HG02852 (cell line): ENCODE measurements around the gene SEC61A2.
"Not testable (repeated sequence)": the region's sequence is repeated elsewhere in the genome, so short reads cannot be mapped to it uniquely, and the experiment has no call there.

ENCODE experiments used
- ATAC-seq: cut with Tn5 transposase; IDR thresholded peaks from one replicate; pipeline ENCODE4 v1.9.1; 2021; ENCODE audit warnings: mild to moderate bottlenecking, moderate library complexity; ENCODE audit not compliant: unreplicated experiment

The SEC61A2 gene

DNA sequence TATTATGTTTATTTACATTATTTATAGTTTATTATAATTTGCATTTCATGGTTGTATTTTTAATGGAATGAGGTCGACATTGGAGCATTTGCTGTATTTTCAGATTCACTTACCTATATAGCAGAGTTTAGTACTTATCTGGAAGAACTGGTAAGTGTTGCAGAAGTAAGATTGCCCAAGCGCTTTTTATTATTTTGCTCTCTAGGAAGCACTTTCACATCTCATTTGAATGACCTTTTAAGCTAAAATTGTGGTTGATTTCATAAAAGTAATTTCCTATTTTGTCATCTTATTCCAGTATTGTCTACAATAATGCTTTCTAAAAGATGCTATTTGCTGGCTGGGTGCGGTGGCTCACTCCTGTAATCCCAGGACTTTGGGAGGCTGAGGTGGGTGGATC, 28.6 kb downstream of the SEC61A2 start:
- ATAC-seq = no peak

DNA sequence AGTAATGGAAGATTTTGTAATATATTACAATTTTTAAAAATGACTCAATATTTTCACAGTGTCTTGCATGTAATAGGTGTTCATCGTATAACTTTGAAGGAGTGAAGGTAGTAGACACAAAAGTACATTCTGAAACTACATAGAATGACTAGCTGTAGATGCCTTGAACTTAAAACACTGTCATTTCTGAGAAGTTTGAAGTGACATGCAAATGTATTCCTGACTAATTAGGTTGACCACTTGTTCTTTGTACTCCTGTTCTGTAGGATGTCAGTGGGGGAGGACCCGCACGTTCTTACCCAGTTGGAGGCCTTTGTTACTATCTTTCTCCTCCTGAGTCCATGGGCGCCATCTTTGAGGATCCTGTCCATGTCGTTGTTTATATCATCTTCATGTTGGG, 31.2 kb downstream of the SEC61A2 start:
- no peak for ATAC-seq

DNA sequence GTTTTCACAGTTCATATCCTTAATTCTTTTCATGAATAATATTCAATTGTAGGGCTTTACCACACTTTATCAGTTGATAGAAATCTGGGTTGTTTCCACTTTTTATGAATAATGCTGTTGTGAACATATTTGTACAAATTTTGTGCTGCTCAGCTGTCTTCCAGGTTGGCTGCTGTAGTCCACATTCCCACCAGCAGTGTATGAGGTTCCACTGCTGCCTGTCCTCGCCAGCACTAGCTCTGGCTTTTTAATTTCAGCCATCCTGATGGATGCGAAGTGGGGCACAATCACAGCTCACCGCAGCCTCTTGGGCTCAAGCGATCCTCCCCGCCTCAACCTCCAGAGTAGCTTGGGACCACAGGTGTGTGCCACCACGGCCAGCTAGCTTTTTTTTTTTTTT, 33.5 kb downstream of the SEC61A2 start:
- ATAC-seq = no peak

DNA sequence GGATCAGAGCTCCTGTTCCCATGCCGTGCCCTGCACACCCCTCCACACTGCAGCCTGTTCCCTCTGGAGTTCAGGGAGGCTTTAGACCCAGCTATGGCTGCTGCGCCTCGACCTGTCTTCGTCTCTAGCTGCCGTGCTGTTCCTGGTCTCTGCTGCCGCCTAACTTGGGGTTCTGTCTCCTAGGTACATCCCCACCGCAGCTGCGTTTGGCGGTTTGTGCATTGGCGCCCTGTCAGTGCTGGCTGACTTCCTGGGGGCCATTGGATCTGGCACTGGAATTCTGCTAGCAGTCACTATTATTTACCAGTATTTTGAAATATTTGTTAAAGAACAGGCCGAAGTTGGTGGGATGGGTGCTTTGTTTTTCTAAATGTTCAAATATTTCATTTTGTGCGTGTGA, 34.6 kb downstream of the SEC61A2 start:
- ATAC-seq = no peak

DNA sequence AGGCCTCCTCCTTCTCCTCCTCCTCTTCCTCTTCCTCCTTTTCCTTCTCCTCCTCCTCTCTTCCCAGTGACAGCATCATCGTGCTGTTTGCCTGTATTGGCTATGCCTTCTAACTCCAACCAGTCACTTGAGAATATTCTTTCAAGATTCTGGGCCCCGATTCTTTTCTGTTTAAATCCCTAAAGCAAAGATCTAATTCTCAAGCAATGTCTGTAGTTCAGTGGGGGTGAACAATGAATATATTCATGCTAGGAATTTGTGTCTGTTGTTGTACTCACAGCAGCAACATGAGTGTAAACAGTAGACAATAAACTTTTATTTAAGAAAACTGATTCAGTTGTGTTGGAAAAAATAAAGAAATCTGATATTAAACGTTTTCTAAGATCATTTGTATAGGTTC, 35.6 kb downstream of the SEC61A2 start:
- no peak for ATAC-seq

DNA sequence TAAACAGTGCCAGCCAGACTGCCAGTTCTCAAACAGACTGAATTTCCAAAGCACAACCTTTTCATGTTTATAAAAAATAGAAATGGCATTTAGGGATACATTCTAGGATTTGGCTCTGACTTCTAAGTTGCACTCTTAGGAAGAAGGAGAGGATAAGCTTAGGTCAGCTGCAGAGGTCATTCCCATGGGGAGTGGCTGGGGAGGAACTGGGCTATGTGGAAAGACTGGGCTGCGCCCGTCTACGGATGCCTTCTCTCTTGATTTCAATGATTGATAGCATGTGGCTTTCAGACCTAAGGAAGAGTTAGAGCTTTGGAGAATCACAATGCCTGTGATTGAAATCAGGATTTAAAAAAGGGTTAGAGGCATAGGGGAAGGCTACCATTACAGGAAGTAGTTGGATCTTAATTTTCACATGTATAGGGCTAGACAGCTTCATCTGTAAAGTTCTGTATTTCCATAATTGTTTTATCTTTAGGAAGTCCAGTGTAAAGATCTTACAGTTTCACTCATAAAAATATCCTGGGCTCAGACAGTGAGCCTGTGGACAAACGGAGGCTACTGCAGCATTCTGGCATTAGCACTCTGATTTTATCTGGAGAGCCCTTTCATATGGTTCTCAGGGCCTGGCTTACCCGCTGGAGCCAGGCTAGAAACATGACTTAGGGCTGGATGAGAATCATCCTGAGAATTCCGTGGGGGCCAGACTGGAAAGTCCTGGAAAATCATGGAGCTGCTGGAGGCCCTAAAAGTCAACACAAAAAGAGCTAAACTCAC, 36.7 kb downstream of the SEC61A2 start:
- ATAC-seq = no peak

DNA sequence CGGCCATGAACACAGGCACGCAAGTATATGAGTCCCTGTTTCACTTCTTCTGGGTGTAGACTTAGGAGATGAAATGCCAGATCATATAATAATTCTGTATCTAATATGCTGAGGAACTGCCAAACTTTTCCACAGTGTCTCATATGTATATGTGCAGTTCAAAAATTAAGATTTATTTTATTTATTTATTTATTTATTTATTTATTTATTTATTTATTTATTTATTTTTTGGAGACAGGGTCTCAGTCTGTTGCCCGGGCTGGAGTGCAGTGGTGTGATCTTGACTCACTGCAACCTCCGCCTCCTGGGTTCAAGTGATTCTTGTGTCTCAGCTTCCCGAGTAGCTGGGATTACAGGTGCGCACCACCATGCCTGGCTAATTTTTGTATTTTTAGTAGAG, 42.0 kb downstream of the SEC61A2 start:
- not testable (repeated sequence) for ATAC-seq

DNA sequence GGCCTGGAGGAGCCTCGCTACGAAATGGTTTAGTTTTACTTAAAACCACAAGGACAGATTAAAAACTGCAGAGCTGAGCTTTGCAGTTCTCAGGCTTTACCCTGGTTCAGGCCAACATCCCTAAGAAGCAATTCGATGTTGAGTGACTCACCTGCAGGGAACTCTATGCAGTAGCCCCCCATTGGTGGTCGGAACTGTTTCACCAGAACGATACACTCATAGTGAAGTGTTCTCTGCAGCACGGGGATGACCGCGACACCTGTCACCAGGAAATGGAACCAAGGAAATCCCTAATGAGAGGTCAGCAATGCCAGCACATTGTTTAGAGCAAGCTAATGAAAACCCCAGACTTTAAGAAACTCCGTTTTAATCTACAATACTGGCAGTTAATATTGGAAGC, 48.2 kb downstream of the SEC61A2 start:
- no peak for ATAC-seq

DNA sequence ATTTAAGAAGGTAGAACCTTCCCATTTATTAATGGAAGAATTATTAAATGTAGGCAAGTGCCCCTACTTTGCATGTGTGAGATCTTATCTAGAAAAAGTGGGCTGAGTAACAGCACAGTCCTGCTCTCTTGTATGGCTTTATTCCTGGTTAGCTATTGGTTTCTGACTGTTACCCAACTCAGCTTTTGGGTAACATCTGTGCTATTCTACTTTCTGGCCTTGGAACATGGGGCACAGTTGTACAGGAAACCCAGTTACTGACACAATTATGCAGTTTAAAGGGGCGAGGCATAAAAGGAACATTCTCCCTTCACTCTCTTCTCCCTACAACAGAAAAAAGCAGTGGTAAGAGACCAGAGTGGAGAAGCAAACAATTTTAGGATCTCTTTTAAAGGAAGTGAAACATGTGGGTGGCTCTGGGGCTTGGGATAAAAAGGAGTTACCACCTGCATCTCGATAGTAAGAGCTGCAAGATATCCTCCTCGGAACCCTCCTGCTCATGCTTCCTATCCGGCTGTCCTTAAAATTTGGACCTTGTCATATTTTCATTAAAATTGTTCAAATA, 50.2 kb downstream of the SEC61A2 start:
- ATAC-seq = no peak

DNA sequence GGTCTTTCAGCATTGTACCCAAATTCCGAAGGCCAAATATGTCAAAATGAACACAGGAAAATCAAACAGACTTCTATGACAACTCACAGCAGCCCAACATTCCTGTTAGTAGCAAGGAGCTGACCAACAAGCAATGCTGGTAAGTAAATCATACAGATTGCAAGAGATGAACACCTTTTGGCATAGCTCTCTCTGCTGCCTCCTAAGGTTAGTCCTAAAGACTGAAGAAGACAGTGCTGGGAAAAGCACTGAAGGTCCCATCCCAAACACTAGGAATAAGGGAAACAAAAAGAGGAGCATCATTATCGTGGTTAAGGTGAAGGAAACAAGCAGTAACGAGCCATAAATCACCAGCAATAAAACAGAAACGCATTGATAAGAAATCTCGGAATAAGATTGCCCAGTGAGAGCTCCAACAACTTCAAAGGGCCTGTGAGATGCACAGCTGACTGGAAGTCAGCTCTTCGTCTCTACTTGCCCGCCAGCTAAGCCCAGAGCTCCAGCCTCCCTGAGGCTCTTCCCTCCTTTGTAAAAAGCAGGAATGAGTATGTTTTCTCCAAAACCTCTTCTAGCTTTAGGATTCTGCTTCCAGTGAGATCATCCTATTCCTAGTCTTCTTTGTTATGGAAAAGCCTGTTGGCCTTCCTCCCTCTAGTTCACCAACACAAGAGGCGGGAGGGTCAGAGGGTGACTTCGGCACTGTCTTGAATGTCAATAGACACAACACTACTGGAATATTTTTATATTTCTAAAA, 50.9 kb downstream of the SEC61A2 start:
- ATAC-seq = no peak

DNA sequence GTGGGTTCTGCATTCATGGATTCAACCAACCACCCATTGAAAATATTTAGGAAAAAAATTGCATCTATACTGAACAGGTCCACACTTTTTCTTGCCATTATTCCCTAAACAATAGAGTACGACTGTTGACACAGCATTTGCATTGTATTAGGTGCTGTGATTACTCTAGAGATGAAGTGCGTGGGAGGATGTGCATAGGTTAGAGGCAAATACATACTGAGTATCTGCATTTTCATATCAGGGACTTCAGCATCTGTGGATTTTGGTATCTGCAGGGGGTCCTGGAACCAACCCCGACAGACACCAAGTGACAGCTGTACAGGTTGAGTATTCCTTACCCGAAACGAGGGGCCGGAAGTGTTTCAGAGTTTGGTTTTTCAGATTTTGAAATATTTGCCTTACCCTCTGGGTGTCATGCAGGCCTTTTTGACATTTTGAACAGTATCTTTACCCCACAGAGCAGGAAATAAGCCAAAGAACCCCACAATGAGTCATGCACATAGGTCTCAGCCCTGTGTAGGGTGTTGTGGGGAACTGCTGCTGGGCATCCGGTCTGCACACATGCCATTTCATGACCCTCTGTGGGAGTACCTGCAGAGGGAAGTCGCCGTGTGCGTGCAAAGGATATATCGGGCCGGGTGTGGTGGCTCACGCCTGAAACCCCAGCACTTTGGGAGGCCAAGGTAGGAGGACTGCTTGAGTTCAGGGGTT, 51.7 kb downstream of the SEC61A2 start:
- ATAC-seq = no peak

DNA sequence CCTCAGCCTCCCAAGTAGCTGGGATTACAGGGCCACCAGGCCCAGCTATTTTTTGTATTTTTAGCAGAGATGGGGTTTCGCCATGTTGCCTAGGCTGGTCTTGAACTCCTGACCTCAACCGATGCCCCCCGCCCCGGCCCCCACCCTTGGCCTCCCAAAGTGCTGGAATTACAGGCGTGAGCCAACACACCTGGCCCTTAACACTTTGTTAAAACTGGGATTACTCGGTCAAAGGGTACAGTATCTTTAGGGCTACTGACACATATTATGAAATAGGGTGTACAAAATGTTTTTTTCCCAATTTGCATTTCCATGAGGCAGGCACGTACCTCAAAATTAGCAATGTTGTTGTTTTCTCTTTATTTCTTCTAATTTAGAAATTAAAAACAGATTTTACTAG, 54.7 kb downstream of the SEC61A2 start:
- no peak for ATAC-seq

DNA sequence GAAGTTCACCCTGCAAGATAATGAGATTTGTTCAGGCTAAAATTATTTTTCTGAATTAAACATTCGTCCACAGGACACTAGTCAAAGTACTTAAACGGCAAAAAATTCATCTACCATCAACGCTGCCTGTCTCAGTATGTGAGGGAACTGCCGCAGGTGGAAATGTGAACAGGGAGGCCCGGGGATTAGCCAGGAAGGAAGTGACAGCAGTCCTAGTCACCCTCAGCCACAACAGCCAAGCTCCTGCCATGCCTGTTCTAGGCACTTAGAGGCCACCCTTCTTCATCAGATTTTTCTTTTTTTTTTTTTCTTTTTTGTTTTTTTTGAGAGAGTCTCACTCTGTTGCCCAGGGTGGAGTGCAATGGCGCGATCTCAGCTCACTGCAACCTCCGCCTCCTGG, 56.8 kb downstream of the SEC61A2 start:
- no peak for ATAC-seq

DNA sequence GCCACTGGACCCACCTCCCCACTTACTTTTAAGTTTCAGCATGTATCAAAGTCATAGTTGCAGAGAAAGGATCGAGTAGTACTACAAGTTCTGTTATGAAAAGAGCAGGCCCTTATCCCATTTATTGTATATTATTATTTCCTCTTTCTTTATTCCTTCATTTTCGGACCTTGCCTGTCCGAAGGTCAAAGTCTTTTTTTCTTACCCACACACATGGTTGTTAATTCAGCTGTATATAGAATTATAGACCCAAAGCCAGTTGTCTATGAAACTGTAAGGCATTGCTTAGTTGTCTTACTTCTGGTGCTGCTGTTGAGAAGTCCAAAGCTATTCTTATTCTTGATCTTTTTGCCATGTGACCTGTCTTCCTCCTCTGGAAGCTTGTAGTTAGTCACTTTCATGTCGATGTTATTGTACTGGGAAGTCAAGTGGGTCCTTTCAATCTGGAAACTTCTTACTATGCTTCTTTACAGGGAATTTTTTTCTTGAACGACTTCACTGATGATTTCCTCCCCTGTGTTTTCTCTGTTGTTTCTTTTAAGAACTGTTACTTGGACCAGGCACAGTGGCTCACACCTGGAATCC, 57.9 kb downstream of the SEC61A2 start:
- no peak for ATAC-seq

DNA sequence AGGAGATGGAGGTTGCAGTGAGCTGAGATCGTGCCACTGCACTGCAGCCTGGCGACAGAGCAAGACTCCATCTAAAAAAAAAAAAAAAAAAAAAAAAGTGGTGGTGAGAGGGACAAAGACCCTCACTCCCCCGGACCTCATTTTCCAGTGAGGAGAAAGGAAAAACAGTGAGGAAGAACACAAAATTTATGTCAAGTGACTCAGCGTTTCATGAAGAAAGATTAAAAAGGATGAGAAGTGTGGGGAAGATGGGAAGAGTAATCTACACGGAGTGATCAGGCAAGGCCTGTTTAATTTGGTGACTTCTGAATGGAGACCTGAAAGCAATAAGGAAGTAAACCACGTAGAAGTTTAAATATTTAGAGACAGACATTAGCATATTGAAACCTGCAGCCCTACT, 59.2 kb downstream of the SEC61A2 start:
- no peak for ATAC-seq

DNA sequence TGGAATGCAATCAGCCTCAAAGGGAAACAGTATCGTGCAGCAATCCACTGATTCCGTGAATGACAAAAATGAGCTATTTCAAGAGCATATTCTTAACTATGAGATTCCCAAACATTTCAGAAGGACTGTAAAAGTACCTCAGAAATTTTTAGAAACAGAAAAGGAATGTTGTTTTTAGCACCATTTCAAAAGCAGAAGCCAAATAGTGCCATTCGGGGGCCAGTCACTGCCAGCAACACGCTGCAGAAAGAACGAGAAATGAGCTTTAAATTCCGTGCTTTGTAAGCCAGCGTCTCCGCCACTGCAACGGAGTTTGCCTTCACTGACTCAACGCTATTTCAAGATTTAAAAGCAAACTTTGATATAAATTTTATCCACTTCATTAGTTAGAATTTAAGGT, 59.9 kb downstream of the SEC61A2 start:
- no peak for ATAC-seq

DNA sequence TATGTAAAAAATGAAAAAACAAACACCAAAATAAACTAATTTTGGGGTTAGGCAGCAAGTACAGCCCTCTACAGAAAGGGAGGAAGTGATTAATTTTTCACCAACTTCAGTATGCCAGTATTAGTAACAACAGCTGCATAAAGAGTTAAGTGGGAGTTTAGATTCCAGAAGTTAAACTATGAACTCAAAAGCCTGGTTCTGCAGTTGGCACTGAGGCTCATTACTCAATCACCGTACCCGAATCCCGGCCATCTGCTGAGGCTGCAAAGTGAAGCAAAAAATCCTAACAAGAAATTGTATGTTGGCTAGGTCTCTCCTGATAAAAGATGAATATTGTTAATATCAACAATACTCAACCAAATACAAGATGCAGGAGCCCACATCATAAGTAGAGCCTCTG, 62.2 kb downstream of the SEC61A2 start:
- ATAC-seq = no peak

DNA sequence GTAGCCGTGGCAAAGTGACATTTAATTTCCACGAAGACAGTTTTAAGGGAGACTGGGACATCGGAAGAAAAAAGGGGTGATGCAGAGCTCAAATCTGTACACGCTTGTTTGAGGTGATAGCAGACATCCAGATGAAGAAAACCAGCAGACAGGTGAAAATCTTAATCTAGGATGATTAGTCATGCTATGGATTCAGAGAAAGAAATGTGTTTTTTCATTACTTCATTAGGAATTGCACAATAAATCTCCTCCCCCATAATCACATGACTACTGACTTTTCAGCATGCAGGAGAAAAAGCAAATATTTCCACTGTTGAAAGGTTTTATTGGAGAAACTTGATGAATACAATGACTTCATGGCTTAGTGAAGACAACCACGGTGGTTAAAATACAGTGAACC, 63.7 kb downstream of the SEC61A2 start:
- ATAC-seq = no peak

DNA sequence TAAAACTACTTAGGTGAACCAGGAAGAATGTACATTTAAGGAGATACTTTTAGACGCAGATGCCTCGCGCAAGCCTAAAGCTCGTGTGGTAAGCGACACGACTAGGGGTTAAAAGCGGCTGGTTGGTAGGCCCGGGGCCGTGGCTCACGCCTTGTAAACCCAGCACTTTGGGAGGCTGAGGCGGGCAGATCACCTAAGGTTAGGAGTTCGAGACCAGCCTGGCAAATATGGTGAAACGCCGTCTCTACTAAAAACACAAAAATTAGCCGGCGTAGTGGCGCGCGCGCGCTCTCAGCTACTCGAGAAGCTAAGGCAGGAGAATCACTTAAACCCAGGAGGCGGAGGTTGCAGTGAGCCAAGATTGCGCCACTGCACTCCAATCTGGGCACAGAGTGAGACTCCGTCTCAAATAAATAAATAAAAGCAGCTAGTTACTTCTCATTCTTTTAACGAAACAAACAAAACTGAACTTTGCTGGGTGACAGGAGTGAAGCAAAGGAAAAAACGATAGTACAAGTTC, 65.3 kb downstream of the SEC61A2 start:
- no peak for ATAC-seq

DNA sequence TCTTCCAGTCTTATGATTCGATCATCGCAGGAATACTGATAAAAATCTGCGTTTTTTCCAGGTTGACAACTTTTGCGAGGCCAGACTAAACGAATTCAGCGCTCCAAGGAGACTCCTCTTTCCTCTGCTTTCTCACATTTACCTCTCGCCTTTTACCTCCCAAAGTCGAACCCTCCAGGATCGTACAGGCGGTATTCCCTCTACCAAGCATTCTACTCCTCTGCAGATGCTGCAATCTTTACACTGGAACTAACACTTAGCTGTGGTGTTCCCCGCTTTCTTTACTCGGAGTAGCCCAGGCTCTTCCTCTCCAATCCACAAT, 65.8 kb downstream of the SEC61A2 start:
- ATAC-seq = peak; percentile 16
